Adipocyte (in vitro differentiated cells): Measurements from ENCODE around the gene ADRB2.

Experiments used
- DNase-seq: peaks from one replicate; pipeline ENCODE4 v3.0.0-alpha.2; 2015; ENCODE audit warnings: low read depth
- H3K27me3 ChIP-seq: replicated peaks from 2 replicates; pipeline ENCODE4 v1.7.0; 2013; ENCODE audit warnings: mild to moderate bottlenecking, low read length, moderate library complexity; ENCODE audit not compliant: control insufficient read depth, insufficient read depth
- H3K36me3 ChIP-seq: 2 replicates; pipeline ENCODE4 v1.7.0; 2013; ENCODE audit warnings: low read length, mild to moderate bottlenecking, moderate library complexity; ENCODE audit not compliant: control insufficient read depth, insufficient read depth, severe bottlenecking
- H3K4me1 ChIP-seq: 2 replicates; pipeline ENCODE4 v1.7.0; 2013; ENCODE audit warnings: mild to moderate bottlenecking, low read length, moderate library complexity; ENCODE audit not compliant: control insufficient read depth, insufficient read depth
- H3K4me3 ChIP-seq: 2 replicates; pipeline ENCODE4 v1.7.0; 2013; ENCODE audit warnings: mild to moderate bottlenecking, low read length, moderate library complexity
- H3K9ac ChIP-seq: 2 replicates; pipeline ENCODE4 v1.7.0; 2013; ENCODE audit warnings: mild to moderate bottlenecking, low read length, moderate library complexity
- H3K9me3 ChIP-seq: 2 replicates; pipeline ENCODE4 v1.7.0; 2013; ENCODE audit warnings: mild to moderate bottlenecking, low read length, moderate library complexity; ENCODE audit not compliant: control insufficient read depth

The ADRB2 gene

DNA sequence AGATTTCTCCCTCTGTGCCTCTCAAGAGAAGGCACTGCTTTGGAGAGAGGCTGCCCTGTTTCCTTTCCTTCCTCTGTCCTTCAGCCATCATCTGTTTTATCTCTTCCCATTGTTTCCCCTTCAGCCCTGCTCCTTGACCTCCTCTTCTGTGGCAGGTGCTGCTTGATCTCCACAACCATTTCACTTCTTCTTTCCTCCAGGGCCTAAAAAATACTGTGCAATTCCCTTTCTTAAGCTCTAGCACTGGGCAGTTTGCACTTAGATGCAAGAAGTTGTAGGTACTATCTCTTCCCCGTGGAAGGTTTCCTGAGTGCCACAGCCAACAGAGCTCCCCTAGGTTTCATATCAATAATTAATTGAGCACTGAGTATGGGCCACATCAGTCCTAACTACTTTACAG, 8.8 kb upstream of the ADRB2 start:
- no peaks in the 10 kb centered on the region for H3K9me3 ChIP-seq
- no peaks in the 10 kb centered on the region for H3K36me3 ChIP-seq
- no peaks in the 10 kb centered on the region for H3K4me1 ChIP-seq
- H3K4me3 ChIP-seq: no peak overlapping the region
- H3K9ac ChIP-seq: no peak overlapping the region
- no peak for DNase-seq
- no peaks in the 10 kb centered on the region for H3K27me3 ChIP-seq

GRCh38 chr5:148820461-148821395, 5.7 kb upstream of the ADRB2 start:
- H3K9ac ChIP-seq: no peak overlapping the region
- H3K36me3 ChIP-seq: no peaks in the 10 kb centered on the region
- peak; percentile 64 for DNase-seq
- H3K9me3 ChIP-seq: no peaks in the 10 kb centered on the region
- H3K4me1 ChIP-seq: peaks cover 5% of the 10 kb centered on the region
- H3K27me3 ChIP-seq: no peaks in the 10 kb centered on the region
- no peak overlapping the region for H3K4me3 ChIP-seq

- no peak overlapping the region for H3K4me3 ChIP-seq
- H3K36me3 ChIP-seq: no peaks in the 10 kb centered on the region
- peaks cover 21% of the 10 kb centered on the region for H3K4me1 ChIP-seq
- H3K9ac ChIP-seq: no peak overlapping the region
- no peaks in the 10 kb centered on the region for H3K9me3 ChIP-seq
- H3K27me3 ChIP-seq: no peaks in the 10 kb centered on the region
- DNase-seq: no peak
Observed at GRCh38 chr5:148823871-148824270, 2.5 kb upstream of the ADRB2 start.

DNA sequence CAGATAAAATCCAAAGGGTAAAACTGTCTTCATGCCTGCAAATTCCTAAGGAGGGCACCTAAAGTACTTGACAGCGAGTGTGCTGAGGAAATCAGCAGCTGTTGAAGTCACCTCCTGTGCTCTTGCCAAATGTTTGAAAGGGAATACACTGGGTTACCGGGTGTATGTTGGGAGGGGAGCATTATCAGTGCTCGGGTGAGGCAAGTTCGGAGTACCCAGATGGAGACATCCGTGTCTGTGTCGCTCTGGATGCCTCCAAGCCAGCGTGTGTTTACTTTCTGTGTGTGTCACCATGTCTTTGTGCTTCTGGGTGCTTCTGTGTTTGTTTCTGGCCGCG, 727 bp upstream of the ADRB2 start:
- DNase-seq: peak; percentile 66

GRCh38 chr5:148826739-148827070, 294 bp downstream of the ADRB2 start:
- H3K4me1 ChIP-seq: peaks cover 21% of the 10 kb centered on the region
- peak overlapping the region; percentile 87 for H3K4me3 ChIP-seq
- H3K27me3 ChIP-seq: no peaks in the 10 kb centered on the region
- peak overlapping the region; percentile 59 for H3K9ac ChIP-seq
- no peaks in the 10 kb centered on the region for H3K9me3 ChIP-seq
- H3K36me3 ChIP-seq: no peaks in the 10 kb centered on the region
- DNase-seq: no peak

More for the DNA sequence above, 727 bp upstream of the ADRB2 start:
- peak overlapping the region; percentile 74 for H3K9ac ChIP-seq
- no peaks in the 10 kb centered on the region for H3K9me3 ChIP-seq
- H3K27me3 ChIP-seq: no peaks in the 10 kb centered on the region
- peak overlapping the region; percentile 87 for H3K4me3 ChIP-seq
- peaks cover 21% of the 10 kb centered on the region for H3K4me1 ChIP-seq
- no peaks in the 10 kb centered on the region for H3K36me3 ChIP-seq

DNA sequence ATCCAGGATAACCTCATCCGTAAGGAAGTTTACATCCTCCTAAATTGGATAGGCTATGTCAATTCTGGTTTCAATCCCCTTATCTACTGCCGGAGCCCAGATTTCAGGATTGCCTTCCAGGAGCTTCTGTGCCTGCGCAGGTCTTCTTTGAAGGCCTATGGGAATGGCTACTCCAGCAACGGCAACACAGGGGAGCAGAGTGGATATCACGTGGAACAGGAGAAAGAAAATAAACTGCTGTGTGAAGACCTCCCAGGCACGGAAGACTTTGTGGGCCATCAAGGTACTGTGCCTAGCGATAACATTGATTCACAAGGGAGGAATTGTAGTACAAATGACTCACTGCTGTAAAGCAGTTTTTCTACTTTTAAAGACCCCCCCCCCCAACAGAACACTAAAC, 1.3 kb downstream of the ADRB2 start:
- H3K36me3 ChIP-seq: no peaks in the 10 kb centered on the region
- no peak overlapping the region for H3K9ac ChIP-seq
- peaks cover 23% of the 10 kb centered on the region for H3K4me1 ChIP-seq
- DNase-seq: no peak
- H3K4me3 ChIP-seq: no peak overlapping the region
- no peaks in the 10 kb centered on the region for H3K27me3 ChIP-seq
- no peaks in the 10 kb centered on the region for H3K9me3 ChIP-seq

GRCh38 chr5:148828511-148829247, 2.3 kb downstream of the ADRB2 start:
- H3K27me3 ChIP-seq: no peaks in the 10 kb centered on the region
- DNase-seq: peak; percentile 24
- H3K9me3 ChIP-seq: no peaks in the 10 kb centered on the region
- H3K9ac ChIP-seq: no peak overlapping the region
- H3K36me3 ChIP-seq: no peaks in the 10 kb centered on the region
- H3K4me1 ChIP-seq: peaks cover 28% of the 10 kb centered on the region
- H3K4me3 ChIP-seq: peak overlapping the region; percentile 61

- H3K36me3 ChIP-seq: no peaks in the 10 kb centered on the region
- H3K4me1 ChIP-seq: peaks cover 28% of the 10 kb centered on the region
- no peaks in the 10 kb centered on the region for H3K9me3 ChIP-seq
- peak overlapping the region; percentile 61 for H3K4me3 ChIP-seq
- DNase-seq: no peak
- no peaks in the 10 kb centered on the region for H3K27me3 ChIP-seq
- H3K9ac ChIP-seq: no peak overlapping the region
Observed at GRCh38 chr5:148829248-148829594, 2.8 kb downstream of the ADRB2 start.

DNA sequence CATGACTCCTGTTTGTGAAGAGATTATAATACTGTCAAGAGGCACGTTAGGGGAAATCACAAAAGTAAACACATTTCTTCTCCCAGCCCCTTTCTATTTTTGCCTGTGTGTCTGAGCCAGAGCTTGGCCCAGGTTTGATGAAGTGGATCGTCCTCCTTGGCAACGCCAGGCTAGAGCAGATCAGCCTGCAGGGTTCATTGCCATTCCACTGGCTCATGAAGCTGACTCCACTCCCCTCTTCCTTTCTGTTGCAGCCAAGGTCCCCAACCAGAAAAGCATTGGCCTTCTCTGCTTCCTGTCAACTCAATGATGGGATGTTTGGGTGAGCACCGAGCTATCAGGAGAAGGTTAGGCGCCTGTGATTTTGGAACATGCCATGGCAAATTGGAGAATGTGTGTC, 3.3 kb downstream of the ADRB2 start:
- no peak for DNase-seq
- Histone ChIP-seq H3K4me3 (peak overlapping the region; percentile 61), H3K9me3 (no peaks in the 10 kb centered on the region), H3K4me1 (peaks cover 28% of the 10 kb centered on the region), H3K36me3 (no peaks in the 10 kb centered on the region), H3K27me3 (no peaks in the 10 kb centered on the region), H3K9ac (no peak overlapping the region)

DNA sequence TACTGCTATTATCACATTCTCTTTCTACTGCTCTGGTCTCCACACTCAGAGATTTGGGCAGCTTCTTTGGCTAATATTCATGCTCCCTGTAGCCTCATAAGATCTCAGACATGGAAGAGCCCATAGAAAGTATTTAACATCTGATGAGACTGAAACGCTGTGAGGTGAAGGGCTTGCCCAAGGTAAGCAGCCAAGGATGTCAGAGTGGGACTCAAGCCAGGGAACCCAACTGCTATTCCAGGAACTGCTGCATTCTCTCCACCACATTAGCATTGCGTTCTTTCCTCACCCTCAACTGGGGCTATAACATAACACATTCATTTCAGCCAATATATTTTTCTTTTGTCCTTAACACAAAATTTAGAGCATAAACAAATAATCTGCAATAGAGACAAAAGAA, 3.8 kb downstream of the ADRB2 start:
- Histone ChIP-seq H3K4me3 (no peak overlapping the region), H3K27me3 (no peaks in the 10 kb centered on the region), H3K36me3 (no peaks in the 10 kb centered on the region), H3K9me3 (no peaks in the 10 kb centered on the region), H3K9ac (no peak overlapping the region), H3K4me1 (peaks cover 28% of the 10 kb centered on the region)
- no peak for DNase-seq

- no peak overlapping the region for H3K4me3 ChIP-seq
- no peak for DNase-seq
- no peaks in the 10 kb centered on the region for H3K27me3 ChIP-seq
- no peak overlapping the region for H3K9ac ChIP-seq
- H3K4me1 ChIP-seq: peaks cover 15% of the 10 kb centered on the region
- H3K9me3 ChIP-seq: no peaks in the 10 kb centered on the region
- H3K36me3 ChIP-seq: no peaks in the 10 kb centered on the region
Observed at GRCh38 chr5:148831590-148832565, 5.5 kb downstream of the ADRB2 start.
